ENCODE measurements around the gene LRMDA. TPM values are rescaled to one million over a fixed set of nuclear protein-coding genes. Genes with fewer than 3 reads are reported as not detected.
"Not testable (repeated sequence)": the region's sequence is repeated elsewhere in the genome, so short reads cannot be mapped to it uniquely, and the experiment has no call there.

Gene LRMDA
- total RNA-seq, 1 donor from 2014 or later, result 5.2 TPM

- Histone ChIP-seq H3K9ac (no peak overlapping the region), H4K20me1 (ENCODE audit: low read depth) (no peaks in the 10 kb centered on the region), H2AFZ (replicated peaks) (no peak overlapping the region), H3K4me2 (no peak overlapping the region), H3K27ac (no peak overlapping the region), H3K27me3 (no peaks in the 10 kb centered on the region), H3K4me1 (no peaks in the 10 kb centered on the region), H3F3A (ENCODE audit: low read depth) (no peaks in the 10 kb centered on the region), H3K4me3 (no peak overlapping the region), H3K36me3 (no peaks in the 10 kb centered on the region), H3K79me2 (ENCODE audit: low read depth) (no peaks in the 10 kb centered on the region), H3K9me3 (ENCODE audit: low read depth) (peaks cover 4% of the 10 kb centered on the region)
- Mint-ChIP-seq H3K9me3 (peaks cover 11% of the 10 kb centered on the region), H3K27ac (no peak overlapping the region), H3K4me3 (no peak overlapping the region), H3K36me3 (no peaks in the 10 kb centered on the region), H3K27me3 (ENCODE audit: insufficient read depth, low read depth) (peaks cover 6% of the 10 kb centered on the region), H3K4me1 (peaks cover 5% of the 10 kb centered on the region)
- DNase-seq (ENCODE audit: low spot score), result no peak
- no peak for TF ChIP-seq EZH2phosphoT487 (IDR thresholded peaks at IDR 0.05)
- TF ChIP-seq, protein P1, sequence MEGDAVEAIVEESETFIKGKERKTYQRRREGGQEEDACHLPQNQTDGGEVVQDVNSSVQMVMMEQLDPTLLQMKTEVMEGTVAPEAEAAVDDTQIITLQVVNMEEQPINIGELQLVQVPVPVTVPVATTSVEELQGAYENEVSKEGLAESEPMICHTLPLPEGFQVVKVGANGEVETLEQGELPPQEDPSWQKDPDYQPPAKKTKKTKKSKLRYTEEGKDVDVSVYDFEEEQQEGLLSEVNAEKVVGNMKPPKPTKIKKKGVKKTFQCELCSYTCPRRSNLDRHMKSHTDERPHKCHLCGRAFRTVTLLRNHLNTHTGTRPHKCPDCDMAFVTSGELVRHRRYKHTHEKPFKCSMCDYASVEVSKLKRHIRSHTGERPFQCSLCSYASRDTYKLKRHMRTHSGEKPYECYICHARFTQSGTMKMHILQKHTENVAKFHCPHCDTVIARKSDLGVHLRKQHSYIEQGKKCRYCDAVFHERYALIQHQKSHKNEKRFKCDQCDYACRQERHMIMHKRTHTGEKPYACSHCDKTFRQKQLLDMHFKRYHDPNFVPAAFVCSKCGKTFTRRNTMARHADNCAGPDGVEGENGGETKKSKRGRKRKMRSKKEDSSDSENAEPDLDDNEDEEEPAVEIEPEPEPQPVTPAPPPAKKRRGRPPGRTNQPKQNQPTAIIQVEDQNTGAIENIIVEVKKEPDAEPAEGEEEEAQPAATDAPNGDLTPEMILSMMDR (IDR thresholded peaks at IDR 0.05), result no peak
- no peak for TF ChIP-seq EZH2 (IDR thresholded peaks at IDR 0.05)
These were observed 83.4 kb downstream of the LRMDA start for GRCh38 chr10:75514830-75515229.

DNA sequence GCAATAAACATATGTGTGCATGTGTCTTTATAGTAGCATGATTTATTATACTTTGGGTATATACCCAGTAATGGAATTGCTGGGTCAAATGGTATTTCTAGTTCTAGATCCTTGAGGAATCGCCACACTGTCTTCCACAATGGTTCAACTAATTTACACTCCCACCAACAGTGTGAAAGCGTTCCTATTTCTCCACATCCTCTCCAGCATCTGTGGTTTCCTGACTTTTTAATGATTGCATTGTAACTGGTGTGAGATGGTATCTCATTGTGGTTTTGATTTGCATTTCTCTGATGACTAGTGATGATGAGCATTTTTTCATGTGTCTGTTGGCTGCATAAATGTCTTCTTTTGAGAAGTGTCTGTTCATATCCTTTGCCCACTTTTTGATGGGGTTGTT lies 84.7 kb downstream of the LRMDA start:
- not testable (repeated sequence) for H3K9ac ChIP-seq; H3K4me3 Mint-ChIP-seq; H3K4me2 ChIP-seq; H3K27ac Mint-ChIP-seq; H2AFZ ChIP-seq (replicated peaks); H3K27me3 Mint-ChIP-seq (ENCODE audit: insufficient read depth, low read depth); H3K36me3 ChIP-seq; DNase-seq (ENCODE audit: low spot score); H4K20me1 ChIP-seq (ENCODE audit: low read depth); H3K27ac ChIP-seq; H3F3A ChIP-seq (ENCODE audit: low read depth); H3K4me3 ChIP-seq; H3K79me2 ChIP-seq (ENCODE audit: low read depth); H3K4me1 ChIP-seq; H3K9me3 ChIP-seq (ENCODE audit: low read depth); H3K27me3 ChIP-seq; H3K4me1 Mint-ChIP-seq; H3K36me3 Mint-ChIP-seq
- H3K9me3 Mint-ChIP-seq, result peaks cover 17% of the 10 kb centered on the region

DNA sequence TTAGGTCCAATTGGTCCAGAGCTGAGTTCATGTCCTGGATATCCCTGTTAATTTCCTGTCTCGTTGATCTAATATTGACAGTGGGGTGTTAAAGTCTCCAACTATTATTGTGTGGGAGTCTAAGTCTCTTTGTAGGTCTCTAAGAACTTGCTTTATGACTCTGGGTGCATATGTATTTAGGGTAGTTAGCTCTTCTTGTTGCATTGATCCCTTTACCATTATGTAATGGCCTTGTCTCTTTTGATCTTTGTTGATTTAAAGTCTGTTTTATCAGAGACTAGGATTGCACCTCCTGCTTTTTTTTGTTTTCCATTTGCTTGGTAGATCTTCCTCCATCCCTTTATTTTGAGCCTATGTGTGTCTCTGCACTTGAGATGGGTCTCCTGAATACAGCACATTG lies 87.8 kb downstream of the LRMDA start:
- not testable (repeated sequence) for H3K27me3 Mint-ChIP-seq (ENCODE audit: insufficient read depth, low read depth); H3K36me3 Mint-ChIP-seq
- peak overlapping the region; percentile 39 for H3K27ac Mint-ChIP-seq

DNA sequence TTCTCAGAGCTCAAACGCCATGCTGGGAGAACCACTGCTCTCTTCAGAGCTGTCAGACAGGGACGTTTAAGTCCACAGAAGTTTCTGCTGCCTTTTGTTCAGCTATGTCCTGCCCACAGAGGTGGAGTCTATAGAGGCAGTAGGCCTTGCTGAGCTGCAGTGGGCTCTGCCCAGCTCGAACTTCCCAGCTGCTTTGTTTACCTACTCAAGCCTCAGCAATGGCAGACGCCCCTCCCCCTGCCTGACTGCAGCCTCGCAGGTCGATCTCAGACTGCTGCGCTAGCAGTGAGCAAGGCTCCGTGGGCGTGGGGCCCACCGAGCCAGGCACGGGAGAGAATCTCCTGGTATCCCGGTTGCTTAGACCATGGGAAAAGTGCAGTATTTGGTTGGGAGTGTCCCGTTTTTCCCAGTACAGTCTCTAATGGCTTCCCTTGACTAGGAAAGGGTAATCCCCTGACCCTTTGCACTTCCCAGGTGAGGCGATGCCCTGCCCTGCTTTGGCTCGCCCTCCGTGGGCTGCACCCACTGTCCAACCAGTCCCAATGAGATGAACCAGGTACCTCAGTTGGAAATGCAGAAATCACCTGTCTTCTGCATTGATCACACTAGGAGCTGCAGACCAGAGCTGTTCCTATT lies 89.9 kb downstream of the LRMDA start:
- H3K4me1 Mint-ChIP-seq; H3K4me3 ChIP-seq; H3K79me2 ChIP-seq (ENCODE audit: low read depth); H3K36me3 ChIP-seq; H3K36me3 Mint-ChIP-seq; H3K4me3 Mint-ChIP-seq; H3K27me3 ChIP-seq; H3F3A ChIP-seq (ENCODE audit: low read depth); H3K27ac ChIP-seq; H3K9me3 ChIP-seq (ENCODE audit: low read depth); H3K9ac ChIP-seq; H4K20me1 ChIP-seq (ENCODE audit: low read depth); H3K27ac Mint-ChIP-seq: not testable (repeated sequence)
- peak overlapping the region; percentile 66 for H3K4me2 ChIP-seq
- Mint-ChIP-seq H3K27me3 (ENCODE audit: insufficient read depth, low read depth) (peaks cover 14% of the 10 kb centered on the region), H3K9me3 (peaks cover 15% of the 10 kb centered on the region)
- peaks cover 15% of the 10 kb centered on the region for H3K4me1 ChIP-seq
- peak; percentile 54 for DNase-seq (ENCODE audit: low spot score)
- H2AFZ ChIP-seq (replicated peaks), result peak overlapping the region; percentile 95

More for the DNA sequence above, 87.8 kb downstream of the LRMDA start:
- not testable (repeated sequence) for H3K36me3 ChIP-seq; H3K27ac ChIP-seq; H3F3A ChIP-seq (ENCODE audit: low read depth); H3K4me3 ChIP-seq; H3K27me3 ChIP-seq; H3K4me1 ChIP-seq; H3K9ac ChIP-seq; H2AFZ ChIP-seq (replicated peaks); H3K4me2 ChIP-seq; H4K20me1 ChIP-seq (ENCODE audit: low read depth); H3K9me3 ChIP-seq (ENCODE audit: low read depth); H3K79me2 ChIP-seq (ENCODE audit: low read depth); DNase-seq (ENCODE audit: low spot score); H3K4me1 Mint-ChIP-seq; H3K4me3 Mint-ChIP-seq
- peaks cover 21% of the 10 kb centered on the region for H3K9me3 Mint-ChIP-seq

GRCh38 chr10:75525067-75525466 lies 93.6 kb downstream of the LRMDA start:
- H3K9me3 Mint-ChIP-seq, result peaks cover 8% of the 10 kb centered on the region
- peaks cover 14% of the 10 kb centered on the region for H3K27me3 Mint-ChIP-seq (ENCODE audit: insufficient read depth, low read depth)
- H3K4me3 Mint-ChIP-seq, result no peak overlapping the region

More at GRCh38 chr10:75525067-75525466, 93.6 kb downstream of the LRMDA start:
- H3K27ac Mint-ChIP-seq, result no peak overlapping the region
- H2AFZ ChIP-seq (replicated peaks), result no peak overlapping the region
- no peak overlapping the region for H3K9ac ChIP-seq
- no peak overlapping the region for H3K4me3 ChIP-seq
- H3F3A ChIP-seq (ENCODE audit: low read depth), result no peaks in the 10 kb centered on the region
- no peak for DNase-seq (ENCODE audit: low spot score)
- H3K27me3 ChIP-seq, result no peaks in the 10 kb centered on the region
- no peaks in the 10 kb centered on the region for H3K36me3 ChIP-seq
- no peaks in the 10 kb centered on the region for H4K20me1 ChIP-seq (ENCODE audit: low read depth)
- H3K27ac ChIP-seq, result no peak overlapping the region
- peaks cover 2% of the 10 kb centered on the region for H3K4me1 Mint-ChIP-seq
- H3K79me2 ChIP-seq (ENCODE audit: low read depth), result no peaks in the 10 kb centered on the region
- no peak overlapping the region for H3K4me2 ChIP-seq
- H3K9me3 ChIP-seq (ENCODE audit: low read depth), result no peaks in the 10 kb centered on the region
- peaks cover 15% of the 10 kb centered on the region for H3K4me1 ChIP-seq
- TF ChIP-seq EZH2 (IDR thresholded peaks at IDR 0.05), result no peak
- H3K36me3 Mint-ChIP-seq, result peaks cover 4% of the 10 kb centered on the region

Data from neural progenitor cell (in vitro differentiated cells).